Epidermal melanocyte (primary cell): ENCODE measurements around the gene STRIP1.
"Not testable (repeated sequence)": the region's sequence is repeated elsewhere in the genome, so short reads cannot be mapped to it uniquely, and the experiment has no call there.

ENCODE experiments used
- DNase-seq: peaks from one replicate; pipeline ENCODE4 v3.0.0; 2011; ENCODE audit warnings: low spot score; ENCODE audit not compliant: insufficient read length

Gene STRIP1

DNA sequence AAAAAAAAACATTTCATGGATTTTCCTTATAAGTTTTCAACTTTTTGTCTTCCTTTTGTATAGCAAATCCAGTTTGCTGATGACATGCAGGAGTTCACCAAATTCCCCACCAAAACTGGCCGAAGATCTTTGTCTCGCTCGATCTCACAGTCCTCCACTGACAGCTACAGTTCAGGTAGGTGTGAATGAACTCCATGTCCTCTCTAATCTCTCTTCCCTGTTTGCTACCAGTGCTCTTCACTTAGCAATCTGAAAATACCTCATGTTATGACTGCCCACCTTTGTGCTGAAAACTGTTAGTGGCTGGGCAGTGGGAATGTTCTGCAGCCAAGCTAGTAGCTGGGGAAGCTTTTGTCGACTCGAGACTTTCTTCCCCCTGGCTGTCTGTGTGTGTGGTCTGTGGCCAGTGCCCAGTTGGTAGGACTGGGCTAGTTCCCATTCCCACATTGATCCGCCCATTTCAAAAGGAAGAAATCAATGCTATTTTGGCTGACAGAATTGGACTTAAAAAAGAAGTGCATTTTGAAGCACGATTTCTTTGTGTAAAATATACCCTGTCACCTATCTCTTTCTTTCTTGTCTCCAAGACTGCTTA is 25.4 kb upstream of the STRIP1 start:
- DNase-seq, result no peak

DNA sequence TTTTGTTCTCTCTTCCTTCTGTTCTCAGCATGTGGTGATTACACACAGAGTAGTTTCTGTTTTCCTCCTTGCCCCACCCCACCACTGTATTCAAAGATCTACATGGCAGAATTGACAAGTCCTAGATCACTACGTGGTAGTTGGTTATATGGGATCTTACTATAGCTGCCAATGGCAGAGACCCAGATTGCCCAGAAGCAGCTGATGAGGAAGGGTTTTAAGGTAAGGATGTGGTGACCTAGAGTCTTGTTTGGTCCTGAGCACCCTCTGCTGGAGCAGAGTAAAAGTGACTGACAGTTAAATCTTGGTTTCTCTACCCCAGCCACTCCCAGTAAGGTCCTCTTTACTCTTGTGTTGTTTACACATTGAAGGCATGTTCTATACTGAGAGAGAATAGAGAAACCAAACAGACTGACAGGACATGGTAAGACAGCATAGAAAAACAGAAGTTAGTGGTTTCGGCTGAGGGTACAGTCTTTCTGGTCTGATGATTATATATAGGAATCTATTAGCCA is 22.8 kb upstream of the STRIP1 start:
- no peak for DNase-seq

DNA sequence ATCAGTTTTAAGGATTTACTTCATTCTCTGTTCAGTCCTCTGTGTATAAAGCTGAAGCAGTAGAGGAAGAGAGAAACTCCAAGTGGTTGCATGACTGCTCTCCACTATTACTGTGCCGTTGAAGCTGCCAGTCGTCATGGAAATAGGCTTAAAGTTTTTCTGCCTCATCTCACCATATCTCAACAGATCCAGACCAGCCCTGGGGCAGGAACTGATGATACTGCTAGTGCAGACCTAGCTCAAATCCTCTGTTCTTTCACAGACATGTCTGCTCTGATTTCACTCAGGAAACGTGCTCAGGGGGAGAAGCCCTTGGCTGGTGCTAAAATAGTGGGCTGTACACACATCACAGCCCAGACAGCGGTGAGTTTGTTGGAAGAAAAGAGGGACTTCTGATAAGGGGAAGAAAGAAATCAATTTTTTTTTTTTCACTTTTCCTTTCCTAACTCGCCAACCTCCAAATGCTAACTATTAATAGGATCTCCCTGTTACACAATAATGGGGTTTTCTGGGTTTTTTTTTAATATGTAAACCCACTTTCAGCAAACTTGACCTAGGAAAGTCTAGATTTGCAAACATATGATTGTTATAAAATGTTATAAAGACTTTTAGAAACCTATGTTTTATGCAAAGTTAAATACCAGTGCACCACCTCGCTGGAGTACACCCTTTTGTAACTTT is 22.2 kb upstream of the STRIP1 start:
- no peak for DNase-seq

DNA sequence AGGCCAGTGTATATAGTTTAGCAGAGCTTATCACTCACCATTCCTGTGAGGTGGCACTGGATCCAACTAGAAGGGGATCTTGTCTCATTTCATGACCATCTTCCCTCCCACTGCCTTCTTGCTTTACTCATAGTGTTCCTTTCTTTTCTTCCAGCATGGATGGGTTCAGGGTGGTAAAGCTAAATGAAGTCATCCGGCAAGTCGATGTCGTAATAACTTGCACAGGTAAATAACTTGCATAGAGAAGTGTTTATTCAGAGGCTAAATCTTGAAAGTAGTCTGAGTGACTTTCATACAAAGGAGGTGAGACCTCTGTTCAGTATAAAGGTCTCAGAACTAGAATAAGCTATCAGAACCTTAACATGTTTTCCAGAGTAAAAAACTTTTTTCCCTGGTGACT is 16.6 kb upstream of the STRIP1 start:
- DNase-seq, result no peak

DNA sequence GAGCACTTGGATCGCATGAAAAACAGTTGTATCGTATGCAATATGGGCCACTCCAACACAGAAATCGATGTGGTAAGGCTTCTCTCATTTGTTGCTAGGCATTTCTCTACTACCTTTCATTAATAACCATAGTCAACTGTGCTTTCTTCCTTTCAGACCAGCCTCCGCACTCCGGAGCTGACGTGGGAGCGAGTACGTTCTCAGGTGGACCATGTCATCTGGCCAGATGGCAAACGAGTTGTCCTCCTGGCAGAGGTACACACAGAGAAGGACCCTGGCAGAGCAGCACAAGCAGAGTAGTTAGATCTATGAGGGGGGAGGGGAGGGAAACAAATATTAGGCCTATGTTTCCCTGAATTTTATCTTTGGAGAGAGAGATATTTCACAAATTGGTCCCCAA is 16.0 kb upstream of the STRIP1 start:
- no peak for DNase-seq

GRCh38 chr1:110019770-110020169 is 14.7 kb upstream of the STRIP1 start:
- DNase-seq, result no peak

DNA sequence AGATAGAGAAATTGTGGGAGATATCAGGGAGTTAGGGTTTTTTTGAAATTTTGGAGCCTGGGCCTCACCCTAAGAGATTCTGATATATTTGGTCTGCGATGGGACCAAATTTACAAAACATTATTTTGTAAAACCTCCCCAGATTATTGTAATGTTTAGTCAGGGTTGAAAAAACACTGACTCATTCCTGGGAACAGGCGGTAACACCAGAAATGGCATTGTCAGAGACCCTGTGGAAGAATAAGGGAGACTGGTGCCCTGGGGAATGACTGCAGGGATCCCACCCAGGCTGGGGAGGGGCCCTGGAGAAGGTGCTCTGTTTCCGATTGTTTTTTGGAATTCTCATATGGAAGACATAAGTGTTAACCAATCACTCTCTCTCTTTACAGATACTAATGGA is 13.1 kb upstream of the STRIP1 start:
- no peak for DNase-seq

DNA sequence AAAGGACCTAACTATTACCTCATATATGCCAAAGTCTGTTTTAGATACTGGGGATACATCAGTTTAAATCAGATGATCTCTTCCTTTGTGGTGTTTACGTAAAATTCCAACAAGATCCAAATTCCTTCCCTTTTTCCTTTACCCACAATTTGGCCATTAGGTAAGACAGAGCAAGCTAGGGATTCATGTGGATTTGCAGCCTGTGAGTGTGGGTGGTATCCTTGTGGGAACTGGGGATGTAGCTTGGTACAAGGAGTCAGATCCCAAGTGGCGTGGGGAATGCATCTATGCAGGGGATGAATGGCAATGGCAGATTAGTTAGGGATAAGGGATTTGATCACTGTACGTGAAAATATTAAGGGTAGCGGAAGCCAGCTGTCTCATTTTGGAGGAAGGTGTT is 9.8 kb upstream of the STRIP1 start:
- no peak for DNase-seq

DNA sequence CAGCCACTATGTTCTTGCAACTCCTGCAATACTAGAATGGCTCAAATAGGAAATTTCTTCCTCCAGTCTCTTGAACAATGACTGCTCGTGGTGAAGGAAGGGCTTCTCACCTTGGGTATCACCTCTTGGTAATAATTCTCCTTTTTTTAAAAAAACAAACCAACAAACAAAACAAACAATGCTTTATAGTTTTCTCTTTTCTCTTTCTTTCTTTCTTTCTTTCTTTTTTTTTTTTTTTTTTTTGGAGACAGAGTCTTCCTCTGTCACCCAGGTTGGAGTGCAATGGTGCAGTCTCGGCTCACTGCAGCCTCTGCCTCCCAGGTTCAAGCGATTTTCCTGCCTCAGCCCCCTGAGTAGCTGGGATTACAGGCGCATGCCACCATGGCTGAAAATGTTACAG is 3.7 kb upstream of the STRIP1 start:
- not testable (repeated sequence) for DNase-seq

DNA sequence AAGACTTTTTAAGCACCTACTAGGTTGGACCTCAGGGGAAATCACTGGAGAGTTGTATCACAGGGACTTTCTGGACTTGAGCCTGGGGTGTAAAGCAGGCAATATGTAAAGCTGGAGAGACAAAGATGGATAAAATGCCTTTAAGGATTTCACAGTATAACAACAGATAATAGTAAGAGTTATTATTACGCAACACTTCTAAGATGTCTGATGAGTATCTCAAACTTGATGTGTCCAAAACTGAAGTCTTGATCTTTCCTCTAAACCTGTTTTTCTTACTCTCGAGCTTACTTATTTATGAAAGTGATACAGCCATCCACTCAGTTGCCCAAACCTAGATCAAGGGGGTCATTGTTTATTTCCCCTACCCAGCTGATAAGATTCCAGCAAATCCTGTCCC is 2.1 kb upstream of the STRIP1 start:
- no peak for DNase-seq

GRCh38 chr1:110033421-110033820 is 1.0 kb upstream of the STRIP1 start:
- no peak for DNase-seq

- no peak for DNase-seq
Observed at GRCh38 chr1:110034040-110034450, 379 bp upstream of the STRIP1 start.

GRCh38 chr1:110035236-110035752 is 870 bp downstream of the STRIP1 start:
- no peak for DNase-seq

- no peak for DNase-seq
Observed at GRCh38 chr1:110038271-110038670, 3.8 kb downstream of the STRIP1 start.

DNA sequence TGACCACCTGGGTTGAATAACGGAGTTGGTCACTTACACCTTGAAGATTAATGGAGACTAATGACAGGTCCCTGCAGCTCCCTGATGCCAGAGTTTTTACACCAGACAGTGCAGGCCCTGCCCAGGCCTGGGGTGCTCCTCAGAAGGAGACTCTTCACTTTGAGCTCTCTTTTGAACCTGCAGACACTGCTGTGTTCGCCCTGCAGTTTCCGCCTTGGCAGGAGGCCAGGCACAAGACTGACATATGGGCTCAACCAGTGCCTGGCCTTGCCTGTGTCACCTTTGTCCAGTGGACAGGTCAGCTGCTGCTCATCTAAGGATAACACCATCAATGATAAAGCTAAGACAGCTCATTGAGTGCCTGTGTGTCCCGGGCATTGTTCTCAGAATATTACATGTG is 5.2 kb downstream of the STRIP1 start:
- DNase-seq, result no peak

DNA sequence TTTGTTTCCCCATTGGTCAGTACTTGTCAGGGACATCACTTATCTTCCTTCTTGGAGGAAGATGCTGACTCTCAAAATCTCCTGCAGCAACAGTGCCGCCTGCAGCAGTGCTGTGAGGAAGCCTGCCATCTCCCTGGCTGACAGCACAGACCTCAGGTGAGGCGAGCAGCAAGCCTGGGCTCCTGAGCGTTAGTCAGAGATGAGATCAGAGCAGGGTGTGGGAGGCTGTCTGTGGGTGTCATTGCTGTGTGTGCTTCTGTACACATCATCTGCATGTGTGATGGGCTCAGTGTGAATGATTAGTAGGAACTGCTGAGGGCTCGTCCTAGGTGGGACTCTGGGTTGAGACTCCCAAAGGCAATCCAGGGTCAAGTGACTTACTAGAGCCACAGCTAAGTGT is 6.1 kb downstream of the STRIP1 start:
- DNase-seq, result no peak

DNA sequence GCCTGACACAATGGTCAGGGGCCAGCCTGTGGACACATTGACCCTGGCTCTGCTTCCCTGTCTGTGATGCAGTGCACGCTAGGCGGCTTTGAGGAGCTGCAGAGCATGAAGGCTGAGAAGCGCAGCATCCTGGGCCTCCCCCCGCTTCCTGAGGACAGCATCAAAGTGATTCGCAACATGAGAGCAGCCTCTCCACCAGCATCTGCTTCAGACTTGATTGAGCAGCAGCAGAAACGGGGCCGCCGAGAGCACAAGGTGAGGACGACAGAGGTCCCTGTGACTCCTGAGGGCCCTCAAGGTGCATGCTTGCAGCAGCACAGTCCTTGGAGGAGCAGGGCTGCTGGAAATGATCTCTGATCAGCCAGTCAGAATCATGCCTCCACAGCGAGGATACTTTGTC is 8.6 kb downstream of the STRIP1 start:
- no peak for DNase-seq

DNA sequence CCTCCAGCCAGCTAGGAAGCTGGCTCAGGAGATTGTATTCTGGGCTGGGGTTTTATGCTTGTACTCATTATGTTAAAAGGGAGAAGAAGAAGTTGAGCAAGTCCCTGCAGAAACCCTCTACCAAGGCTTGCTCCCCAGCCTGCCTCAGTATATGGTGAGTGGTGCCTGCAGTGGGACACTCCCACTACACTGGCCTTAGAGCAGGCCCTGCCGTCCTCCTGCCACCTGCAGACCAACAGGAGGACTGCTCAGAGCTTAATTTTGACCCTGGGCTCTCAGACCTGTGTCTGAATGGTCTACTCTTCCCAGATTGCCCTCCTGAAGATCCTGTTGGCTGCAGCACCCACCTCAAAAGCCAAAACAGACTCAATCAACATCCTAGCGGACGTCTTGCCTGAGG is 13.0 kb downstream of the STRIP1 start:
- DNase-seq, result no peak

DNA sequence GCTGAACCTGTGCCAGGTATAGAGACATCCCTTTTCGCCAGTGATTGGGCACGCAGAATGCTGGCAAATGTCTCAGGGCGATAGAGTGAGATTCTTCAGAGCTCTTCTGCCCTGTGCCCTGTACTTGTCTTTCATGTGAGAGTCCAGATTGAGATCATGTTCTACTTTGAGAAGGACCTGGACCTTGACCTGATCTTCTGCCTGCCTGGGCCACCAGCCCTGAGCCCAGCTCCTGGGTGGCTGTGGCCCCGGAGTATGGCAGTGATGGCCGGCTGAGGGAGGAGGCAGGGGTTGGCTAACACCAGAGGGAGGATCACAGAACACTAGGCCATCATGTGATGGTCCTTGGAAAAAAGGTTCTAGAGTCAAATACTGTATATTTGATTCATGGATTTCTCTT is 13.8 kb downstream of the STRIP1 start:
- no peak for DNase-seq

GRCh38 chr1:110048923-110049601 is 14.6 kb downstream of the STRIP1 start:
- no peak for DNase-seq

- DNase-seq, result no peak
Observed at GRCh38 chr1:110049801-110050601, 15.6 kb downstream of the STRIP1 start.
